Activated CD8-positive, alpha-beta memory T cell treated with anti-CD3 and anti-CD28 coated beads, Interleukin-2, amount 10 ng/mL, durations not matched to agents 7 days and 5 days (primary cell): ENCODE measurements around the gene C17orf58. TPM values are rescaled to one million over a fixed set of nuclear protein-coding genes. Genes with fewer than 3 reads are reported as not detected.
A peak's percentile ranks its signal among the peaks of the same experiment; 100 is the strongest.
"Not testable (repeated sequence)": the region's sequence is repeated elsewhere in the genome, so short reads cannot be mapped to it uniquely, and the experiment has no call there.

Source experiments
- ATAC-seq: fragments of 150-1000 bp; cut with Tn5 transposase; one replicate; pipeline ENCODE4 v1.10.0; 2021; ENCODE audit warnings: moderate library complexity
- CTCF ChIA-PET: fragments of 350-600 bp; sonication (Branson Sonifier 250); formaldehyde crosslinking; loops from one replicate; lab custom pipeline; 2021; ENCODE audit warnings: antibody characterized with exemption; lab: Charles Lee
- DNase-seq: peaks from one replicate; pipeline ENCODE4 v3.0.0-alpha.2; 2020
- H3K27ac Mint-ChIP-seq: one replicate; pipeline ENCODE4 v1.8.0; 2021; ENCODE audit warnings: mild to moderate bottlenecking, mixed read lengths
- H3K27me3 Mint-ChIP-seq: one replicate; pipeline ENCODE4 v1.8.0; 2021; ENCODE audit warnings: mixed read lengths
- H3K36me3 Mint-ChIP-seq: one replicate; pipeline ENCODE4 v1.8.0; 2021; ENCODE audit warnings: mild to moderate bottlenecking, mixed read lengths
- H3K4me1 Mint-ChIP-seq: one replicate; pipeline ENCODE4 v1.8.0; 2021; ENCODE audit warnings: mixed read lengths
- H3K4me3 Mint-ChIP-seq: one replicate; pipeline ENCODE4 v1.8.0; 2021; ENCODE audit warnings: mild to moderate bottlenecking, moderate library complexity, mixed read lengths
- H3K9me3 Mint-ChIP-seq: one replicate; pipeline ENCODE4 v1.8.0; 2022; ENCODE audit warnings: low read depth, mixed read lengths
- total RNA-seq, 2 experiments: library from RNA; stranded (reverse); gene quantifications; one replicate each; pipeline ENCODE4 v1.2.3, GENCODE V29; 2021

Gene C17orf58
- total RNA-seq, result 10 to 100 TPM in 1 of 2 experiments, 1 to 10 TPM in 1; 8.8 to 10.7 TPM

DNA sequence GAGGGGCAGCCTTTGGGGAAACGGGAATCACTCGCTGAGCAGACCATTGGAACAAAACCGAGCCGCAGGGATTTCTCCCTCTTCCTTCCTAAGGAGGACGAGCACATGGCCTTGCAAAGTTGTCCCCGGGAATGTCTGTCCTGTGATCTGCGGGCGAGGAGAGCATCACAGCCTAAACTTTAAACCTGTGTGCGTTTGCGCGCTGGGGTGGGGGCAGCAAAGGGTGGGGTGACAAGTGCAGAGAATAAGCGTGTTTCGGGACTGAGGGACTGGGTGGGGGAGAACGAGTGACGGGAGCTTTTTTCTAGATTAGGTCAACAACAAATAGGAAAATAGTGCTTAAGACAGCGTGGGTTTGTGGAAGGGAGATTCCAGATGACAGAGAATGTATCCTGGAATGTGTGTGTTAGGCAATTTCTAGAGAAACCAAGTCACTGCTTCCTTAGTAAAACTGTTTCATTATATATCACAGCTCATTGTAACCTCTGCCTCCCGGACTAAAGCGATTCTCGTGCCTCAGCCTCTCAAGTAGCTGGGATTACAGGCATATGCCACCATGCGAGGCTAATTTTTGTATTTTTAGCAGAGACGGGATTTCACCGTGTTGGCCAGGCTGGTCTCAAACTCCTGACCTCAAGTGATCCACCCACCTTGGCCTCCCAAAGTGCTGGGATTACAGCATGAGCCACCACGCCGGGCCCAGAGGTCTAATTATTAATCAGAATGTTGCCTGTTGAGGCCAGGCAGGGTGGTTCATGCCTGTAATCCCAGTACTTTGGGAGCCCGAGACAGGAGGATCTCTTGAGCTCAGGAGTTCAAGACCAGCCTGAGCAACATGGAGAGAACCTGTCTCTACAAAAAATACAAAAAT lies at the start of gene C17orf58:
Gene C17orf58, minus strand, starts transcription at position 169 of the 871 bp plus-strand sequence. CDS start 271 bp downstream, outside the sequence.
- not testable (repeated sequence) for H3K9me3 Mint-ChIP-seq, ATAC-seq, DNase-seq, H3K27ac Mint-ChIP-seq, H3K36me3 Mint-ChIP-seq
- H3K4me1 Mint-ChIP-seq, result peaks cover 32% of the 10 kb centered on the region
- H3K4me3 Mint-ChIP-seq, result peak within 1 kb of the TSS; percentile 76
- H3K27me3 Mint-ChIP-seq, result peaks cover 18% of the 10 kb centered on the region
- CTCF ChIA-PET, result interaction anchor here (1.3 to 2.0 kb wide), 4 partner anchors 11 to 37 kb away, joined by 4 to 5 read pairs (median 5); no protein-coding TSS in a partner anchor

DNA sequence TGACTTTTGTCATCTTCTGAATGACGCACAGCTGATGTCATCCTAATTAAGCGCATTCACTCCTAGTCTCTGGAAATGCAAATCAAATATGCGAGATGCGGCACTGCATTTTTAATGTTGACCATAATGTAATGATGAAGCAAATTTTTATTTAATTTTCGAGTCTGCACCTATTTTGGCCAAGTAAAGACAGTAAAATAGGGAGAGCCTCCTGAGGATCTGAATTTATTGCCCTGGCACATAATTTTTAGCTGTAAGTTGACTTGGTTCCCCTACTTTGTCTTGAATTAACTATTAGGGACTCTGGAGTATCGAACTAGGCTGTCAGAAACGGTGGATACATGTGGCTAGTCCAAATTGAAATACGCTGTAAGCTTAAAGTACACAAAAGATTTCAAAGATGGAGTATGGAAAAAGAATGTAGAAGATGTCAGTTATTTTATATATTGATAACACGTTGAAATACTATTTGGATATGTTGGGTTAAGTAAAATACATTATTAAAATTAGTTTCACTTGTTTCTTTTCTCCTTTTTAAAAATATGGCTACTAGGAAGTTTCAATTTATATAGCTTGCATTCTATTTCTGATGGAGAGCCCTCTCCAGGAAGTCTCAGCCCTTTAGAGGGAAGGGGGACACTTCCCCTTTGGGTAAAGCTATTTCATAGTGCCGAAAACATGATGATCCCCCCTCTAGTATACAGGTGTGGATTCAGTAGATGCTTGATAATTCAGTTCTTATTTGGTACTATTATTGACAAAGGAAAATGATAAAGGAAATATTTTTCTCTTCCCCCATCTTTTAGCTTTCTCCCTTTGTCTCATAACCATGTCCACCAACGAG lies 40.3 kb upstream of the C17orf58 start:
- H3K36me3 Mint-ChIP-seq, result peaks cover 42% of the 10 kb centered on the region
- no peaks in the 10 kb centered on the region for H3K27me3 Mint-ChIP-seq
- peaks cover 29% of the 10 kb centered on the region for H3K4me1 Mint-ChIP-seq
- CTCF ChIA-PET, result interaction anchor here (0.7 to 1.6 kb wide), 10 partner anchors 10 to 426 kb away, joined by 3 to 4 read pairs (median 3); no protein-coding TSS in a partner anchor
- no peaks in the 10 kb centered on the region for H3K9me3 Mint-ChIP-seq
- ATAC-seq, result no peak
- peak overlapping the region; percentile 97 for H3K27ac Mint-ChIP-seq
- DNase-seq, result no peak
- peak overlapping the region; percentile 89 for H3K4me3 Mint-ChIP-seq

DNA sequence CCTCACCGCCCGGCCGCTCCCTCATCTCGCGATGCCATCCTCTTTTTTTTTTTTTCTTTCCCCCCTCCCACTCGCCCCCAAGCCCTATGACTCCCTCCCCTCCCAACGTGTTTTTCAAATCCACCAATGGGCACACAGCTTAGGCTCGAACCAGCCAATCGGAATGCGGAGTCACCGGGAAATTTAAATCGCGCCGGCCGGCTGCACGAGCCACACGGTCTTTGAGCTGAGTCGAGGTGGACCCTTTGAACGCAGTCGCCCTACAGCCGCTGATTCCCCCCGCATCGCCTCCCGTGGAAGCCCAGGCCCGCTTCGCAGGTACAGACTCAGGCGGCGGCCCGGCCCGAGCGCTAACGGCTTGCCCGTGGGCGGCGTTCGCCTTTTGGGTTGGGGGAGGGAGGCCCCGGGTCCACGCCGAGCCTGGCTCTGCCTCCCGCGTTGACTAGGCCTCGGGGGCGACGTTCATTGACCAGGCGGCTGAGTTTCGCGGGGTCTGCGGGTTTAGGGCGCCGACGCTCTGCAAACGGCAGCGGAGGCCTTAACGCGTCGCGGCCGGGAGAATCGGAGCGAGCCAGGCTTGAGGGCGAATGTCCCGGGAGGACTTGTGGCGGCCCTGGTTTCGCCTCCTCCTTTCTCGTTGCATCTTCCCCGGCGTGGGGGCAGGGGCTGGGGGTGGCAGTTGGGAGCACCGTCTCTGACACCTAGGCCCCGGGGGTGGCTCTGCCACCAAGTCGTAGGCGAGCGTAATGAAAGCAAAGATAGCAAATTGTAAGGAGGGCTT lies 39.4 kb upstream of the C17orf58 start, which contains the start of gene KPNA2:
Gene KPNA2, plus strand, starts transcription at position 213 of the 781 bp plus-strand sequence. CDS start 1,398 bp downstream, outside the sequence.
- Mint-ChIP-seq H3K36me3 (peaks cover 37% of the 10 kb centered on the region), H3K27me3 (no peaks in the 10 kb centered on the region), H3K27ac (peak within 1 kb of the TSS; percentile 97), H3K4me1 (peaks cover 28% of the 10 kb centered on the region), H3K9me3 (no peaks in the 10 kb centered on the region), H3K4me3 (peak within 1 kb of the TSS; percentile 89)
- CTCF ChIA-PET, result interaction anchor here (0.6 to 1.4 kb wide), 6 partner anchors 21 to 427 kb away, joined by 3 to 4 read pairs (median 3); no protein-coding TSS in a partner anchor
- DNase-seq (peak; percentile 96), ATAC-seq (peak; percentile 90)

DNA sequence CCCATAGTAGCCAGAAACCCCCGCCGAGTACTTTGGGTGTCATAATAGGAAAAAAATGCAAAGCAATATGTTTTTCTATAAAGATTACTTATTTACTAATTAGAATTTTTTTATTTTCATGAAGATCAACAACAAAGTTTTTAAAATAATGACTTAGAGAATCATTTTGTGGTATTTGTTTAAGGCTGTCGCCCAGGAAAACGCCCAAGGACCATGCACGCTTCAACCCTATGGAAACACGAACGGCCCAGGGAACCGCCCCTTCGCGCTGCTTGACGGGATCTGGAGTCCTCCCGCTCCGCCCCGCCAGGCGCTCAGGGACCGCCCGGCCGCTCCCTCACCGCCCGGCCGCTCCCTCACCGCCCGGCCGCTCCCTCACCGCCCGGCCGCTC lies 38.9 kb upstream of the C17orf58 start:
- peaks cover 33% of the 10 kb centered on the region for H3K36me3 Mint-ChIP-seq
- peak overlapping the region; percentile 89 for H3K4me3 Mint-ChIP-seq
- H3K4me1 Mint-ChIP-seq, result peaks cover 26% of the 10 kb centered on the region
- H3K27ac Mint-ChIP-seq, result peak overlapping the region; percentile 97
- no peaks in the 10 kb centered on the region for H3K27me3 Mint-ChIP-seq
- no peaks in the 10 kb centered on the region for H3K9me3 Mint-ChIP-seq
- DNase-seq, result peak; percentile 95
- ATAC-seq, result peak; percentile 87
- CTCF ChIA-PET, result interaction anchor here (0.9 to 1.4 kb wide), 2 partner anchors 23 to 427 kb away, joined by 3 to 4 read pairs; no protein-coding TSS in a partner anchor

DNA sequence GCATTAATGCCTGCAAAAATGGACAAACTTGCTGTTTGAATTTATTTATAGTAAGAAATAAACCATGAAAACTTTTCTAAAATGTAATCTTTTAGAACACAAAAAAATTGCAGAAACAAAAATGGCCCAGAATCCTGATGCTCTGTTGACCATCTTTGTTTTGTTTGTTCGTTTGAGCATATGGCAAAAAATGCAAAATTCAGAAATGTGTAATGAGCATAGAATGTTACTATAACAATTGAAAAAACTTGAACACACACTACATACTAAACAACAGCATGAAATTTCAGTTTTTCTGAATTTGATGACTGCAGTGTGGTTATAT lies 38.1 kb upstream of the C17orf58 start:
- no peak for ATAC-seq
- Mint-ChIP-seq H3K4me1 (peaks cover 24% of the 10 kb centered on the region), H3K27ac (no peak overlapping the region), H3K36me3 (peaks cover 30% of the 10 kb centered on the region), H3K4me3 (no peak overlapping the region), H3K27me3 (no peaks in the 10 kb centered on the region), H3K9me3 (no peaks in the 10 kb centered on the region)
- CTCF ChIA-PET, result no interaction called here
- no peak for DNase-seq

DNA sequence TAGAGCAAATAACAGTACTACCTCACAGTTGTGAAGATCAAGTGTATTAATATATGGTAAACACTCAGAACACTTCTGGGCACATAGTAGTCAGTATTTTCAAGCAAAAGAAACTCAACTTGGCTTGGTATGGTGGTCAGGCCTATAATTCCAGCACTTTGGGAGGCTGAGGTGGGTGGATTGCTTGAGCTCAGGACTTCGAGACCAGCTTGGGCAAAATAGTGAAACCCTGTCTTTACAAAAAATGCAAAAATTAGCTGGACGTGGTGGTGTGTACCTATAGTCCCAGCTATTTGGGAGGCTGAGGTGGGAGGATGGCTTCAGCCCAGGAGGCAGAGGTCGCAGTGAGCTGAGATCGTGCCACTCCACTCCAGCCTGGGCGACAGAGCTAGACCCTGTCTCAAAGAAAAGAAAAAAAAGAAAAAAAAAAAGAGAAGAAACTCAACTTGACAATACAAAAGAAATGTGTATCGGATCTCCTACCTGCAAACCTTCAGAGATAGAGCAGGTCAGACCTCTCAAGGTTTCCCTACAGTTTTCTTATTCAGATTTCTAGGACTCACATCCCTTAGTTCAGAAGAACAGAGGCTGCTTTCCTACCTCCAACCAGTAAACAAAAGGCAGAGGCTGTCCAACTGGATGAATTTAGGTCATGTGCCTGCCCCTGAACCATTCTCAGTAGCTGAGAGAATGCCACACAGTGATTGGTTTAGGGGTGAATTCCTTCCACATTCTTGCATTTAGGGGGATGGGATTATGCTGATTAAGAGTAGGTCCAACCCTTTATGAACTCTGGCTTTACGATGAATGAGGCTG lies 37.6 kb upstream of the C17orf58 start:
- DNase-seq, result no peak
- Mint-ChIP-seq H3K36me3 (peaks cover 26% of the 10 kb centered on the region), H3K4me1 (peaks cover 21% of the 10 kb centered on the region), H3K27me3 (no peaks in the 10 kb centered on the region), H3K27ac (no peak overlapping the region), H3K9me3 (no peaks in the 10 kb centered on the region), H3K4me3 (no peak overlapping the region)
- CTCF ChIA-PET, result no interaction called here
- no peak for ATAC-seq

DNA sequence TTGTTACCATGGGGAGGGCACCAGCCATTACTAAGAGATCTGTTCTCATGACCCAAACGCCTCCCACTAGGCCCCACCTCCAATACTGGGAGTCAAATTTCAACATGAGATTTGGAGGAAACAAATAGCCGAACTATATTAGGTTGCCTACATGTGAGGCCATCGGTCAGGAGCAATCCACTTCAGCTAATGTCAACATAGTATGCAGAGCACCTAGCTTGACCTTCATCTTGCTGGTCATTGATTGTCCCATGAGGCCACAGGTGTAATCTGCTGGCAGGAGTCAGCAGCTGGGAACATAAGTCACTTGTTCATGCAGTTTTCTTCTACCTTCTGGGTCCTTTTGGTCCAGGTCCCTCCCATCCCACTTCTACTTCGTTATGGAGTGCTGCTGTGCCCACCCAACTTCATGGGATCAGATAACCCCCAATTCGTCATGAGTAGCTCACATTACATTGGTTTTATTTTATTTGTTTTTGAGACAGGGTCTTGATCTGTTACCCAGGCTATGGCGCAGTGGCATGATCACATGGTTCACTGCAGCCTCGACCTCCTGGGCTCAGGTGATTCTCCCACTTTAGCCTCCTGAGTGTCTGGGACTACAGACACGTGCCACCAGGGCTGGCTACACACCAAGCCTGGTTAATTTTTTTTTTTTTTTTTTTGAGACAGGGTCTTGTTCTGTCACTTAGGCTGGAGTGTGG lies 33.4 kb upstream of the C17orf58 start:
- CTCF ChIA-PET, result interaction anchor here (0.7 to 1.3 kb wide), 3 partner anchors 10 to 144 kb away, joined by 4 read pairs; no protein-coding TSS in a partner anchor
- ATAC-seq, result no peak
- H3K36me3 Mint-ChIP-seq, result no peaks in the 10 kb centered on the region

DNA sequence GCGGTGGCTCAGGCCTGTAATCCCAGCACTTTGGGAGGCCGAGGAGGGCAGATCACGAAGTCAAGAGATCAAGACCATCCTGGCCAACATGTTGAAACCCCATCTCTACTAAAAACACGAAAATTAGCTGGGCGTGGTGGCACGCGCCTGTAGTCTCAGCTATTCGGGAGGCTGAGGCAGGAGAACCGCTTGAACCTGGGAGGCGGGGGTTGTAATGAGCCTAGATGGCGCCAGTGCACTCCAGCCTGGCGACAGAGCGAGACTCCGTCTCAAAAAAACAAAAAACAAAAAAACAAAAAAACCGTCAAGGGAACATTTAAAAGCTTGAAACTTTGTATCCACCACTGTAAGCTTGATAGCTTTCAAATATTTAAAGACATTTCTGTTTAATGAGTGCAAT lies 26.3 kb upstream of the C17orf58 start:
- not testable (repeated sequence) for H3K27me3 Mint-ChIP-seq, ATAC-seq, H3K36me3 Mint-ChIP-seq, H3K4me3 Mint-ChIP-seq, DNase-seq, H3K27ac Mint-ChIP-seq, H3K9me3 Mint-ChIP-seq
- CTCF ChIA-PET, result interaction anchor here (0.7 to 0.9 kb wide), 2 partner anchors 12 to 48 kb away, joined by 3 read pairs; no protein-coding TSS in a partner anchor
- peaks cover 13% of the 10 kb centered on the region for H3K4me1 Mint-ChIP-seq

More for the DNA sequence above, 33.4 kb upstream of the C17orf58 start:
- H3K4me1 Mint-ChIP-seq, result peaks cover 2% of the 10 kb centered on the region
- no peaks in the 10 kb centered on the region for H3K9me3 Mint-ChIP-seq
- no peak overlapping the region for H3K4me3 Mint-ChIP-seq
- no peak overlapping the region for H3K27ac Mint-ChIP-seq
- no peak for DNase-seq
- no peaks in the 10 kb centered on the region for H3K27me3 Mint-ChIP-seq

DNA sequence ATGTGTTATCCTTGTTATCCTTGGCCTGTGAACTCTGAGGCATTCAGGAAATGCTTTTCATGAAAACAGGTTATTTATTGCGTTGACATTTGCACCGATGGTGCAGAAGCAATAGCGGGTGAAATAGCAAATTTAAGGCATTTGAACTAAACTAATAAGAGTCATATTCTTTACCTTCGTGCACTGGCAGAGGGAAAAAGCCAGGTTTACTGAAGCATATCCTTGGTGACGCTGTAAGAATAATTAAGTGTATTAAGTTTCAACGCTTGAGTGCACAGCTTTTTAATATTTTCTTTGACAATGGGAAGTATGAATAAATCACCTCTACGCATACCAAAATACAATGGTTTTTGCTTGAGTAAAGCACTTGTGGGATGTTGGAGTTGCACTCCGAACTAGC lies 25.7 kb upstream of the C17orf58 start:
- H3K9me3 Mint-ChIP-seq, result no peaks in the 10 kb centered on the region
- CTCF ChIA-PET, result interaction anchor here (0.7 to 0.9 kb wide), 2 partner anchors 11 to 48 kb away, joined by 3 read pairs; no protein-coding TSS in a partner anchor
- no peak overlapping the region for H3K4me3 Mint-ChIP-seq
- H3K27ac Mint-ChIP-seq, result no peak overlapping the region
- no peak for ATAC-seq
- no peak for DNase-seq
- H3K36me3 Mint-ChIP-seq, result no peaks in the 10 kb centered on the region
- peaks cover 3% of the 10 kb centered on the region for H3K27me3 Mint-ChIP-seq
- H3K4me1 Mint-ChIP-seq, result peaks cover 13% of the 10 kb centered on the region

DNA sequence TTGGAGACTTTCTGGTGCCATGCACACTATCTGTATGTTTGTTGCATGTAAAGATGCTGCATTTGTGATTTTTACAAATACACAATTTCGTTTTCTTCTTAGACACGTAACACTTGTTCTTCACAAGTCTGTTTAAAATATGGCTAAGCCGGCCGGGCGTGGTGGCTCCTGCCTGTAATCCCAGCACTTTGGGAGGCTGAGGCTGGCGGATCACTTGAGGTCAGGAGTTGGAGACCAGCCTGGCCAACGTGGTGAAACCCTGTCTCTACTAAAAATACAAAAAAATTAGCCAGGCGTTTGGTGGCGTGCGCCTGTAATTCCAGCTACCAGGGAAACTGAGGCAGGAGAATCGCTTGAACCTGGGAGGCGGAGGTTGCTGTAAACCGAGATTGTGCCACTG lies 24.5 kb upstream of the C17orf58 start:
- CTCF ChIA-PET, result interaction anchor here (1.5 to 1.8 kb wide), 4 partner anchors 8 to 152 kb away, joined by 4 to 13 read pairs (median 6); no protein-coding TSS in a partner anchor
- not testable (repeated sequence) for ATAC-seq

DNA sequence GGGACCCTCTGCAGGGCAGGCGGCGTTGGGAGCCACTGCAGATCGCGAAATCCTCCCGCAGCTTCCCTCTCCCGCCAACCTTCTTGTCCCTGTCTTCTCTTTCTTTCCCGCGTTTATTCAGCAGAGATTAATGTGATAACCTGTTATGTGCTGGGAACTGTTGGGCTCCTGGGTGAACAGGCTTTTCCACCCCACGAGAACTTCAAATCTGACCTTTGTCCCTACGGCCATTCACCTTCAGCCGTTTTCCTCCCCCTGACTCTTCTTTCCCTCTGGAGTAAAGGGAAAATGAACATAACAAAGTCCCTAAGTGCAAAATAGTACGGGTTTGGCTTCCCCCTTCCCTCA lies 24.1 kb upstream of the C17orf58 start:
- peaks cover 13% of the 10 kb centered on the region for H3K4me1 Mint-ChIP-seq
- H3K9me3 Mint-ChIP-seq, result no peaks in the 10 kb centered on the region
- H3K27ac Mint-ChIP-seq, result peak overlapping the region; percentile 75
- DNase-seq (no peak), ATAC-seq (no peak)
- CTCF ChIA-PET, result interaction anchor here (0.8 to 1.8 kb wide), 12 partner anchors 8 to 468 kb away, joined by 3 to 13 read pairs (median 4); partner anchors contain the start of gene C17orf58
- H3K36me3 Mint-ChIP-seq, result no peaks in the 10 kb centered on the region
- H3K27me3 Mint-ChIP-seq, result peaks cover 7% of the 10 kb centered on the region
- H3K4me3 Mint-ChIP-seq, result peak overlapping the region; percentile 82

More for the DNA sequence above, 24.5 kb upstream of the C17orf58 start:
- H3K27me3 Mint-ChIP-seq, H3K9me3 Mint-ChIP-seq, H3K36me3 Mint-ChIP-seq, DNase-seq: not testable (repeated sequence)
- Mint-ChIP-seq H3K27ac (peak overlapping the region; percentile 75), H3K4me1 (peaks cover 13% of the 10 kb centered on the region), H3K4me3 (peak overlapping the region; percentile 82)
